Measurements from ENCODE around the gene GRID1.
"Not testable (repeated sequence)": the region's sequence is repeated elsewhere in the genome, so short reads cannot be mapped to it uniquely, and the experiment has no call there.

GRID1 gene

GRCh38 chr10:85720931-85721590 is 645.5 kb downstream of the GRID1 start:
- no peak for DNase-seq (ENCODE audit: low spot score)

- DNase-seq (ENCODE audit: low spot score): no peak
These were observed 647.2 kb downstream of the GRID1 start for GRCh38 chr10:85719408-85719807.

GRCh38 chr10:85713885-85714284 is 652.7 kb downstream of the GRID1 start:
- DNase-seq (ENCODE audit: low spot score): no peak

GRCh38 chr10:85702768-85703167 is 663.8 kb downstream of the GRID1 start:
- no peak for DNase-seq (ENCODE audit: low spot score)

- not testable (repeated sequence) for DNase-seq (ENCODE audit: low spot score)
These were observed 667.5 kb downstream of the GRID1 start for GRCh38 chr10:85699066-85699465.

- no peak for DNase-seq (ENCODE audit: low spot score)
These were observed 669.7 kb downstream of the GRID1 start for GRCh38 chr10:85696893-85697292.

GRCh38 chr10:85682621-85683020 is 684.0 kb downstream of the GRID1 start:
- DNase-seq (ENCODE audit: low spot score): no peak

- DNase-seq (ENCODE audit: low spot score): no peak
These were observed 686.9 kb downstream of the GRID1 start for GRCh38 chr10:85679710-85680109.

- DNase-seq (ENCODE audit: low spot score): no peak
These were observed 687.5 kb downstream of the GRID1 start for GRCh38 chr10:85679061-85679460.

GRCh38 chr10:85674851-85675250 is 691.7 kb downstream of the GRID1 start:
- no peak for DNase-seq (ENCODE audit: low spot score)

GRCh38 chr10:85673270-85673669 is 693.3 kb downstream of the GRID1 start:
- no peak for DNase-seq (ENCODE audit: low spot score)

GRCh38 chr10:85671530-85671929 is 695.1 kb downstream of the GRID1 start:
- DNase-seq (ENCODE audit: low spot score): no peak

- DNase-seq (ENCODE audit: low spot score): no peak
These were observed 698.1 kb downstream of the GRID1 start for GRCh38 chr10:85668522-85668921.

GRCh38 chr10:85667638-85668233 is 698.9 kb downstream of the GRID1 start:
- DNase-seq (ENCODE audit: low spot score): no peak

- DNase-seq (ENCODE audit: low spot score): no peak
These were observed 699.6 kb downstream of the GRID1 start for GRCh38 chr10:85666987-85667386.

- DNase-seq (ENCODE audit: low spot score): no peak
These were observed 700.5 kb downstream of the GRID1 start for GRCh38 chr10:85666102-85666501.

- DNase-seq (ENCODE audit: low spot score): no peak
These were observed 700.9 kb downstream of the GRID1 start for GRCh38 chr10:85665681-85666080.

- DNase-seq (ENCODE audit: low spot score): no peak
These were observed 701.5 kb downstream of the GRID1 start for GRCh38 chr10:85665078-85665477.

GRCh38 chr10:85661123-85661522 is 705.5 kb downstream of the GRID1 start:
- DNase-seq (ENCODE audit: low spot score): no peak

GRCh38 chr10:85659331-85659730 is 707.3 kb downstream of the GRID1 start:
- no peak for DNase-seq (ENCODE audit: low spot score)

GRCh38 chr10:85658518-85658917 is 708.1 kb downstream of the GRID1 start:
- no peak for DNase-seq (ENCODE audit: low spot score)

- no peak for DNase-seq (ENCODE audit: low spot score)
These were observed 709.0 kb downstream of the GRID1 start for GRCh38 chr10:85657476-85658113.

GRCh38 chr10:85655411-85655810 is 711.2 kb downstream of the GRID1 start:
- no peak for DNase-seq (ENCODE audit: low spot score)

GRCh38 chr10:85651497-85651882 is 715.1 kb downstream of the GRID1 start:
- DNase-seq (ENCODE audit: low spot score): no peak

All from cerebellar cortex (tissue), 1 donor.